ENCODE measurements around the gene HTRA3.

The HTRA3 gene

GRCh38 chr4:8297141-8297601 is 27.6 kb downstream of the HTRA3 start:
- DNase-seq = no peak

- no peak for DNase-seq
Measured at GRCh38 chr4:8297691-8298485, 28.3 kb downstream of the HTRA3 start.

GRCh38 chr4:8300832-8301231 is 31.3 kb downstream of the HTRA3 start:
- no peak for DNase-seq

- DNase-seq = no peak
Measured at GRCh38 chr4:8301851-8302730, 32.5 kb downstream of the HTRA3 start.

GRCh38 chr4:8303081-8303480 is 33.5 kb downstream of the HTRA3 start:
- no peak for DNase-seq

- DNase-seq = no peak
Measured at GRCh38 chr4:8303485-8304281, 34.1 kb downstream of the HTRA3 start.

- no peak for DNase-seq
Measured at GRCh38 chr4:8304827-8305695, 35.5 kb downstream of the HTRA3 start.

- no peak for DNase-seq
Measured at GRCh38 chr4:8305851-8306471, 36.4 kb downstream of the HTRA3 start.

GRCh38 chr4:8306511-8307021 is 37.0 kb downstream of the HTRA3 start:
- no peak for DNase-seq

GRCh38 chr4:8307121-8307520 is 37.6 kb downstream of the HTRA3 start:
- DNase-seq = no peak

- no peak for DNase-seq
Measured at GRCh38 chr4:8307714-8308113, 38.2 kb downstream of the HTRA3 start.

- DNase-seq = no peak
Measured at GRCh38 chr4:8308144-8308543, 38.6 kb downstream of the HTRA3 start.

- DNase-seq = no peak
Measured at GRCh38 chr4:8308856-8309771, 39.6 kb downstream of the HTRA3 start.

GRCh38 chr4:8310306-8310705 is 40.8 kb downstream of the HTRA3 start:
- no peak for DNase-seq

- no peak for DNase-seq
Measured at GRCh38 chr4:8311101-8312068, 41.8 kb downstream of the HTRA3 start.

GRCh38 chr4:8312069-8312445 is 42.5 kb downstream of the HTRA3 start:
- no peak for DNase-seq

- no peak for DNase-seq
Measured at GRCh38 chr4:8312976-8313375, 43.4 kb downstream of the HTRA3 start.

- no peak for DNase-seq
Measured at GRCh38 chr4:8314691-8315255, 45.2 kb downstream of the HTRA3 start.

All from CD4-positive, alpha-beta T cell treated with Interferon alpha-2 for 1 hour (primary cell).